Nucleus accumbens (tissue), 56 donors: ENCODE data around the gene MPZL1.
A peak's percentile ranks its signal among the peaks of the same experiment; 100 is the strongest.
"Not testable (repeated sequence)": the region's sequence is repeated elsewhere in the genome, so short reads cannot be mapped to it uniquely, and the experiment has no call there.

Experiments
- DNase-seq, 56 donors: peaks; one replicate each; lab custom pipeline; 2025; lab: John Stamatoyannopoulos, UW

MPZL1 gene

DNA sequence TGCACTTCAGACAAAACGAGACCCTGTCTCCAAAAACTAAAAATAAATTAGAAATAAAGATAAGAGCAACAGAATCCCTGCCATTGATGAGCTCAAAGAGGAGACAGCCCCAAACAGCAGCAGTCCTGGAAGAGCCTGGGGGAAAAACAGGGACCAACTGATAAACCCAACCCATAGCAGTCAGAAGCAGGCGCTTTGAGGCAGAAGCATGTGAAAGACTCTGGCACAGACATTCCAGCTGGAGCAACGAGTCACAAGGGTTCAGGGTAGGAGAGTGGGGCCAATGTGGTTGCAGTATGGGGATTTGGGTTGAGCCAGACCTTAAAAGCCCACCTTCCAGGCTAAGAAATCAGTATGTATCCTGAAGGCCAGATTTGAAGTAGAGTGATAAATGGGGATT, 78.5 kb downstream of the MPZL1 start:
- DNase-seq: no peak

DNA sequence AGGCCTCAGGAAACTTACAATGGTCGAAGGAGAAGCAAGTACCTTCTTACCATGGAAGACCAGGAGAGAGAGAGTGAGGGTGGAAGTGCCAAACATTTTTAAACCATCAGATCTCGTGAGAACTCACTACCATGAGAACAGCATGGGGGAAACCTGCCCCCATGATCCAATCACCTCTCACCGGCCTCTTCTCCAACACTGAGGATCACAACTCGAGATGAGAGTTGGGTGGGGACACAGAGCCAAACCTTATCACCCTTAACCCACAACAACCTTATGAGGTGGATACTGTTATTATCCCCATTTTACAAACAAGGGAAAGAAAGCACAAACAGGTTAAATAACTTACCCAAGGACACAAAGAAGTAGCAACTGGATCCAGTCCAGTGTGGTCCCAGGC, 80.5 kb downstream of the MPZL1 start:
- no peak for DNase-seq

DNA sequence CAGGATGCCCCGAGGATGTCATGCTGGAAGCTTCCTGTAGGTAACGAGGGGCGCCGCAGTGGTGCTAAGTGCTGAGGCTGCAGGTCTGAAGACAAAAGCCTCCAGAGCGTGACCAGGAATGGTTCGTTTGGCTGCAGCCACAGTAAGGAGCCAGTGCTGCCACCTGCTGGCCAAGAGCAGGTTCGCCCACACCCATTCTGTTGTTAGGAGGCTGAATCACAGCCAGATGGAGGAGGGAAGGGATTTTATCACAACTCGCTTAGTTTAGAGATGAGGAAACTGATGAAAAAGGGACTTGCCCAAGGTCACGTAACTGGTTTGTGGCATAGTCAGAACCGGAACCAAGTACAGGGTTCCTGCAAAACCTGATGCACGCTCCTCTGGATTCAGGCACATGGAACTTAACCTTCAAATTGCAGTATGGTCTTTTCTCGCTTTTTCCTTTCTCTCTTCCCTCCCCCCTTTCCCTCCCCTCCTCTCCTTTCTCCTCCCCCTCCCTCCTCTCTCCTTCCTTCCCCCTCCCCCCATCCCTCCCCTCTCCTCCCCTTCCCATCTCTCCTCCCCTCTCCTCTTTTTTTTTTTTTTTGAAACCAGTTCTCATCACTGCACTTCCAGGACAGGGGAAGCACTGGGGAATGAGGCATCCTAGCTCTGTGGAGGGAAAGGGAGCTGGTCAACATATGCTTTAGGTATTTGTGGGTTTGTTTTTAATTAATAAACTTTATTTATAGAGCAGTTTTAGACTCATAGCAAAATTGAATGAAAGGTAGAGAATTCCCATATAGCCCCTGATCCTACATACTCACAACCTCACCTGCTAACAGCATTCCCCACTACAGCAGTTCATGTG, 81.8 kb downstream of the MPZL1 start:
- DNase-seq: peak; percentile 7 to 94 (median 72)

DNA sequence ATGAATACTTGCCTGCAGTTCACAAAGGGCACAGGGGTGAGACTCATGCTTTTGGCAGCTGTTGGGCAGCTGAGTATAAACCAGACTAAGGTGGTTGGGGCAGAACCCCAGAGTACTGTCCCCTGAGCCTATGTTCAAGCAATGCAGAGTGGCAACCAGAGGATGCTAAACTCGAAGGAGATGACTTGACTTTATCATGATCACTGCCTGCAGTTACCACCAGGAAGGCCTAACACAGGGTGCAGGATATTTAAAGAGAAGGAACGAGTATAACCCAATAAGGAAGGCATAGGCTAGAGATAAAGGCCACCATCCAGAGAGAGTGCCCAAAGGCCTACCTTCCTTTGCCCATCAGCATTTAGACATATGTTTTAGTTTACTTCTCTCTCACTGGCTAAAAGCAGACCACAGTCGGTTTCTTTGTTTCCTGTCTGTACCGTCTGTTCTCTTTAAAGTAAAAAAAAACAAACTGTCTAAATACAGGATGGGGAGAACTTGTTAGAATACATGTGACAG, 83.3 kb downstream of the MPZL1 start:
- DNase-seq: no peak

DNA sequence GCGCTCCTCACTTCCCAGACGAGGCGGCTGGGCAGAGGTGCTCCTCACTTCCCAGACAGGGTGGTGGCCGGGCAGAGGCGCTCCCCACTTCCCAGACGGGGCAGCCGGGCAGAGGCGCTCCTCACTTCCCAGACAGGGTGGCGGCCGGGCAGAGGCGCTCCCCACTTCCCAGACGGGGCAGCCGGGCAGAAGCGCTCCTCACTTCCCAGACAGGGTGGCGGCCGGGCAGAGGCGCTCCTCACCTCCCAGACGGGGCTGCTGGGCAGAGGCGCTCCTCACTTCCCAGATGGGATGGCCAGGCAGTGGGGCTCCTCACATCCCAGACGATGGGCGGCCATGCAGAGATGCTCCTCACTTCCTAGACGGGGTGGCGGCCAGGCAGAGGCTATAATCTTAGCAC, 84.5 kb downstream of the MPZL1 start:
- DNase-seq: not testable (repeated sequence)

DNA sequence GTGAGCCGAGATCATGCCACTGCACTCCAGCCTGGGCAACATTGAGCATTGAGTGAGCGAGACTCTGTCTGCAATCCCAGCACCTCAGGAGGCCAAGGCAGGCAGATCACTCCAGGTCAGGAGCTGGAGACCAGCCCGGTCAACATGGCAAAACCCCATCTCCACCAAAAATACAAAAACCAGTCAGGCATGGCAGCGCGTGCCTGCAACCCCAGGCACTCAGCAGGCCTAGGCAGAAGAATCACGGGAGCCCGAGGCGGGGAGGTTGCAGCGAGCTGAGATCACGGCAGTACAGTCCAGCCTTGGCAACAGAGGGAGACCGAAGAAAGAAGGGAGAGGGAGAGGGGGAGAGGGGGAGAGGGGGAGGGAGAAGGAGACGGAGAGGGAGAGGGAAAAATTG, 84.9 kb downstream of the MPZL1 start:
- not testable (repeated sequence) for DNase-seq

DNA sequence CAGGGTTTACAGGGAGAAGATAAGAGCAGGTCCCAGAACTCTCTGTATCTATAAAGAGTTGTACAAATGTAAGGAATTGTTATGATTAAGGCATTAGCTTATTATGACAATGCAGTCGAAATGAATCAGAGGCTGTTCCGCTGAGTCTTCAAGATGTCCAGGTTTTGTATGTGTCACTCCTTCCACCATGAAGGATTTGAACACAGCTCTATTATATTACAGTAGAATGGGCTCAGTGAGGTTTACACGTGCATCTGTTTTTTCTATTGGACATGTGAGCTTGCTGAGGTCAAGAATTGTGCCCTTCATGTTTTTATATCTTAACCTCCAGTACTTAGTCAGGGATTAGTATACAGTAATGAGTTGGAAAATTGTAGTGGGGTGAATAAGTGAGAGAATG, 86.3 kb downstream of the MPZL1 start:
- DNase-seq: no peak

DNA sequence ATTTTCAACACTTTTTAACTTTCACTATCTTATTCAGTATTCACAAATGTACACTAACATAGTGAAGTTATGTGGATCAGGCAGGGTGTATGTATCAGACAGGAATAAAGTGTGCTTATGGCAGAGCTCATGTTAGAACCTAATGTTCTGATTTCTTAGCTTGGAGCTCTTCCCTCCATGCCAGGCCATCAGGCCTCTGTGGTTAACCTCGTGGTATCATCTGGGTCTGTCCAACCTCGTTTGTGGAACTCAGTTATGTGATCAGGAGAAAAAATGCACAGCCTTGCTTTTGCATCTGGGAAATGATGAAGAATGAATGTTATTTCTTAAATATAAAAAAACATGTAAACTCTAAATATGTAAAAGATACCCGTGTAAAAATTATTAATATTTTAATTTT, 86.9 kb downstream of the MPZL1 start:
- DNase-seq: no peak

DNA sequence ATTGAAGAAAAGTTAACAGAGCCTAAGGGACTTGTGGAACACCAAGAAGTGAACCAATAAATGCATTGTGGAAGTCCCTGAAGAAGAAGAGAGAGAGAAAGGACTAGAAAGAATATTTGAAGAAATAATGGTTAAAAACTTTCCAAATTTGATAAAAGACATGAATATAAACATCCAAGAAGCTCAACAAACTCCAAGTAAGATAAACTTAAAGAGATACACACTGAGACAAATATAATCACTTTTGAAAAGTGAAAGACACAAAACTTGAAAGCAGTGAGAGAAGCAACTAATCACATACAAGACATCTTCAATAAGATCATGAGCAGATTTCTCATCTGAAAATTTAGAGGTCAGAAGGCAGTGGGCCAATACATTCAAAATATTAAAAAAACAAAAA, 91.2 kb downstream of the MPZL1 start:
- no peak for DNase-seq

DNA sequence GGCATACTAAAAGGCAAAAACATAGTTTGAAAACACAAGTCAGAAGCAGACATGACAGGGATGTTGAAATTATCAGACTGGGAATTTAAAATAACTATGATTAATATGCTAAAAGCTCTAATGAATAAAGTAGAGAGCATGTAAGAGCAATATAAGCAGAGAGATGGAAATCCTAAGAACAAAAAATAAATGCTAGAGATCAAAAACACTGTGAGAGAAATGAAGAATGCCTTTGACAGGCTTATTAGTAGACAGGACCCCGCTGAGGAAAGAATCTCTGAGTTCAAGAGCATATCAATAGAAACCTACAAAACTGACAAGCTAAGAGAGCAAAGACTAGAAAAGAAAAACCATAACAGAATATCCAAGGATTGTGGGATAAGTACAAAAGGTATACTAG, 93.9 kb downstream of the MPZL1 start:
- no peak for DNase-seq

DNA sequence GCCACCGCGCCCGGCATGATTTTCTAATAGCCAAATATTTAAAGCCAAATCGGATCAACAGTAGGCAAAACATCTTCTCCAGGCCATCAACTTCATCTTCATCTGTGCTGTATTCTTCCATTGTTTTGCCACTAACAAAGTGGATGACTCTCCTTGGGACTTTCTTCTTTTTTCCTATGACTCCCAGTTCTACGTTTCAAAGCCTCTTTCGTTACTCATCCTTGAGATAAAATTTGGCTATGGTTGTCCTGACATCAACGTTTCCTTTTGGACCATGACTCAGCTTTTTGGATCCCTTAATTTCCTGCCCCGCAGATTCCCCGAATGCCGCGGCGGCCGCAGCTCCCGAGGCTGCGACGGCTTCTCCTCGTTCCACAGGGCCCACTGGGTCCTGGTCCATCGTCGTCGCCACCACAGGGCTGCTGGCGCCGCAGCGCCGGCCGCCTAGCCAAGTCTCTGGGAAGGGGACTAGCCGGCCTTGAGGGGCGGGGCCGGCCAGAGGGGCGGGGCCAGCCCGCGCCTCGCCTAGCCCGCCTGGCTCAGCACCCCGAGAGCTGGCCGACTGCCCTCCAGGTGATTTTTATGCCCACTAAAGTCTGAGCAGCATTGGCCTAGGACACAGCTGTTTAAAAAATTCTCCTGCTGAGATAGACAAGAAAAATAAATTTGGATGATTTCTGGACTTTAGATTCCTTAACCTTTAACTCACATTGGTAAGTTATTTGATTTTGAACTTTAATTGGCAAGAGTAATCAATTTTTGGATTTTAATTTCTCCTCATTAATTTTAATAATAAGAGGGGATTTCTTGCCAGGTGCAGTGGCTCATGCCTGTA, 98.3 kb downstream of the MPZL1 start:
- DNase-seq: peak in 33 of 56 donors; percentile 2 to 69 (median 18)

DNA sequence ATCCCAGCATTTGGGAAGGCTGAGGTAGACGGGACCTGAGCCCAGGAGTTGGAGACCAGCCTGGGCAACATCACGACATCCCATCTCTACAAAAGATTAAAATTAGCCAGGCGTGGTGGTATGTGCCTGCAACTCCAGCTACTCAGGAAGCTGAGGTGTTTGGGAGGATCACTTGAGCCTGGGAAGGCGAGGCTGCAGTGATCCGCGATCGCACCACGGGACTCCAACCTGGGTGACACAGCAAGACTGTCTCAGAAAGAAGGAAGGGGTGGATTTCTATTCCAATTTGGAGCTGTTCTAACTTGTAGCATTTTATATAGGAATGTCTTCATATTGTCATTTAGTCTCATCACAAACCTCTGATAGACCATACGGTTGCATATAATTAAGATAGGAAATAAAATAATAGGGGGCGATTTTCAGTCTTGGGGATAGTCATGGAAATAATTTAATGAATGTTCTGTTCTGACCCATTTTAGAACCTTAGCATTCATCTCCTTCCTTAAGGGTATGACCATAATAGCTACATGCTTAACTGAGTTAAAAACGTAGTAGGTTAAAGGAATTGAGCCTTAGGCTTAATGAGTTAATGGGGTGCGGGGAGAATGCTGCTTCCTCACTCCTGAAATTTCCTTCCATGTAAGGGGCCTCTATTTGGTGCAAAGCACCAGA, 99.0 kb downstream of the MPZL1 start:
- no peak for DNase-seq

DNA sequence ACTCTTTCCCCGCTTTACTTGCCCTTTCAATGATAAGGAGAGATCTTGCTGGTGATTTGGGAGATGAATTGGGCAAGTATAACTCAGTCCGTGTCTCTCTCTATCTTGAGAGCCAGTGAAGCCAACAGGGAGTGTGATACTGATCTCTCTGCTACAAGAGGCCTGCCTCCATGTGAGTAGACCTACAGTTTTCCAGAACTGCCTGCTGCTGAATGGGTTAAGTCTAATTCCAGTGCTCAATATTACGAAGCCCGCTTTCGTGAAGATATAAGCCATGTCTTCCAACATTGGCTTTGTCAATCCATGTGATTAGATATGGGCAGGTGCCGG, 99.5 kb downstream of the MPZL1 start:
- no peak for DNase-seq

DNA sequence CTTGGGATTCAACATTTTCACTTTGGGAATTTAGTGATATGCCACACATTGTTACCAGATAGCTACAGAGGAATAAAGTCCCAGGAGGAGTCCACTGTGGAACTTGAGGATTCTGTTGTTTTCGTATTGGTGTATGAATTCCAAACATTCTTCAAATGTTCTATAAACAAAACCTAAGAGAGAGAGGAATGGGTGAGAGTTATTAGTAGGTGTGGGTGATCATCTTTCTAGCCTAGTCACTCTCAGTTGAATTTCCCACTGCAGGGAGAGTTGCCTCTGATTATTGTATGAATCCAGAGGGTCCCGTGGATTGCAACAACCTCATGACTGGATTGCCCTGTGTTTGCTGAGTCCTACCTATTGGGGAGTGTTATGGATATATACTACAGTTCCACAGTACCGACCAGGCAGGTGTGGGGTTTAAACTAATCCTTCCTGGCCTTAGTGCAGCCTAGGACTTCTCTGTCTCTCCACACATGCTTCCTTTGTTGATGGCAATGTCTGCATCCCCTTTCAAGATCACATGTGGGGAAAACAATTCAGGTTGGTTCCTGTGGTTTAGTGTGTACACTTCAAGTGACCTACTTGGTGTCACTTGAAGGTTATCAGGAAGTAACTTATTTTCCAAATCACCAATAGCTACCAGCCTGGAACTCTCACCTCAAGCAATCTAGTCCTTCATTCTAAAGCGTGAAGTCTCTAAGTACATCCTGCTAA, 100.3 kb downstream of the MPZL1 start:
- DNase-seq: no peak

DNA sequence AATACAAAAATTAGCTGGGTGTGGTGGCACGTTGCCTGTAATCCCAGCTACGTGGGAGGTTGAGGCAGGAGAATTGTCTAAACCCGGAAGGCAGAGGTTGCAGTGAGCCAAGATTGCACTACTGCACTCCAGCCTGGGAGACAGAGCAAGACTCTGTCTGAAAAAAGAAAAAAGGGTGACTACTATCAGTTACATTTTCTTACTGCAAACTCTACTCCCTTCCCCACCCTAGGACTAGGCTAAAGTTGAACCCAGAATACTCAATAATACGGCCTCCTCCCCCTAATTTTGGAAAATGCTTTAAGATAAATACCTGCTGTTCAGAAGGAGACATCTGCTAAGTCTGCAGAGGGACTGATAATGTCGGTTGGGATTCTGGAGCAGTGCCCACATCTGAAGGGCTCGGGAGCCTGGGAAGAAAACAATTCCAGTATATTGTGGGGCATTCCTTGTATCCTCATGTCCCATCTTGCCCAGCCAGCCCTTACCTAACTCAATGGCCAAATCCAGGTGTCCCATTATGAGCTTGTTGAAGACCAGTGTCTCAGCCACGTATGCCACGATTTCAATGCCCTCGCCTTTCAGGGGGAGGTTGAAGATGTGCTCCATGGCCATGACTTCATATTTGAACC, 102.5 kb downstream of the MPZL1 start:
- DNase-seq: no peak

DNA sequence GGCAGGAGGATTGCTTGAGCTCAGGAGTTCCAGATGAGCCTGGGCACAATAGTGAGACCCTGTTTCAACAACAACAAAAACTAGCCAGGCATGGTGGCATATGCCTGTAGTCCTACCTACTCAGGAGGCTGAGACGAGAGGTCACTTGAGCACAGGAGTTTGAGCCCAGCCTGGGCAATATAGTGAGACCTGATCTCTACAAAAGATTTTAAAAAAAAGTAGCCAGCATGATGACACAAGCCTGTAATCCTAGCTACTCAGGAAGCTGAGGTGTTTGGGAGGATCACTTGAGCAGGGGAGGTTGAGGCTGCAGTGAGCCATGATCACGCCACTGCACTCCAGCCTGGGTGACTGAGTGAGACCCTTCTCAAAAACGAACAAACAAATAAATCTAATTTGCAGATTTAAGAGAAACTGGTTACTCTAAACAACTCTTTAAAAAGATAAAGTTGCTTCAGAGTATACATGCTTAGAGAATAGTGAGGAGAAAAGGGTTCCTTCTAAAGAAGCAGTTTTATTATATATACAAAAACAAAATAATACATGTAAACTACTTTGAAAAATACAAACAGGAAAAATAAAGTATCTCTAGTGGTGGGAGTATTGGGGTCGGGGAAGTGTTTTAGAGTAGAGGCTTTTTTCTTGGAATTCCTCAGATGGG, 103.8 kb downstream of the MPZL1 start:
- DNase-seq: no peak

DNA sequence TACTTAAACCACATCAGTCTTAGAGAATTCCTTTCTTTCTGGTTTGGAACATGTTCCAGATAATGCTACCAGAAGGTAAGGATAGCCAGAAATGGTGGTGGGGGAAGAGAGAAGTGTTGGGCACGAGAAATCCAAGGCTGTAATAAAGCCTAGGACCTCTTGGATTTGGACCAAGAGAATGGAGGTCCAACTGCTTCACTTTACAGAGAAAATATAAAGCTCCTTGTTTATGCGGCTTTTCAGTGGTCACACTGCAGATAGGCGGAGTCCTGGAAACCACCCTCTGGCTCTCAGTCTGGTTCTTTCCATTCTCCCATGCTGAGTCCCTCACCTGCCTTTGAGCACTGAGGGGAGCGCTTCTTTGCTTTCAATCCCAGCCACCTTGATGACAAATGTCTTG, 104.3 kb downstream of the MPZL1 start:
- DNase-seq: no peak

DNA sequence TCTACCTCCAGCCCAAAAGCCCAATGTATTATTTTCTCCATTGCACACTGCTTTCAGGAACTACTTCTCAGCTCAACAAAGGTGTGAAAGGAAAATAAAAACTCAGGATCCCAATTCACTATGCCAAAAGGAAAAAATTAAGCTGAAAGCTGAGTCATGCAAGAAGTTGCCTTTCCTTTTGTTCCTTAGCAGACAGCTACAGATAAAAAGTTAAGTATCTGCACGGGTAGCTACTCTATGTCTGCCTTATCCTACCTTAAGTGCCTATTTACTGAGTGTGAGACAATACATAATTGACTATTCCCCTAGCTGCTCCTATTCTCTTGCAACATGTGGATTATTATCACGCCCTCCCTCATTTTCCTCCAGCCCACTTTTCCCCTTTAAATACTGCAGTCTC, 108.1 kb downstream of the MPZL1 start:
- no peak for DNase-seq

DNA sequence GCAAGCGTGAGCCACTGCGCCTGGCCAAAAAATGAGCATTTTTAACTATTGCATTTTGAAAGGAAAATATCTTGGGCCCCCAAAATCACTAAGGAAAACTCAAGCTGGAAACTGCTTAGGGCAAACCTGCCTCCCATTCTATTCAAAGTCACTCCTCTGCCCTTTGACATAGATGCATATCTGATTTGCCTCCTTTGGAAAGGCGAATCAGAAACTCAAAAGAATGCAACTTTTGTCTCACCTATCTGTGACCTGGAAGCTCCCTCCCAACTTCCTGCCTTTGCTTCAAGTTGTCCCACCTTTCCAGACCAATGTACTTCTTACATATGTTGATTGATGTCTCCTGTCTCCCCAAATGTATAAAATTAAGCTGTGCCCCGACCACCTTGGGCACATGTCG, 108.9 kb downstream of the MPZL1 start:
- DNase-seq: not testable (repeated sequence)

DNA sequence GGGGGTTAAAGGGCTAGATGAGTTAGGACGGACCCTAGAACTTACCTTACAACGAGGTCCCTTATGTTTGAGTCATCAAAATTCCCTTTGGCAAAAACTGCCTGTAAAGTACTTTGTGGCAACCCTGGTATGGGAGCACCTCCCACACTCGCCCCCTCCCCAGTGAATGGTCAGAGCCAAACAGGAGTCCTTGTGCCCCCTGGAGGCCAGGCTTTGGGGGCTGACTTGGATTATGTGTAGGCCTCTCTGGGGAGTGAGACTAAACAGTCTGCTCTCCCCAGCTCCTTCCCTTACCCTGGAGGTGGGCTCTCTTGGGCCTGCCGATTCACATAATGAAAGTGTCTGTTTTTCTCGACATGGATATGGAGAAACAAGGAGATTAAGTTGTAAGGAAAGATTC, 110.9 kb downstream of the MPZL1 start:
- DNase-seq: no peak
